CD14-positive monocyte (primary cell): ENCODE data around the gene CTCFL. TPM values are rescaled to one million over a fixed set of nuclear protein-coding genes. Genes with fewer than 3 reads are reported as not detected.

Experiments used
- DNase-seq, 3 donors: peaks; one replicate each; pipeline ENCODE4 v3.0.0-alpha.2; 2011 to 2022
- H2AFZ ChIP-seq: 2 replicates; pipeline ENCODE4 v1.6.0; 2012; ENCODE audit warnings: mild to moderate bottlenecking, low read depth, low read length, inconsistent platforms; ENCODE audit not compliant: insufficient read depth, poor library complexity, severe bottlenecking
- H3K27ac ChIP-seq, 2 donors: 1 replicate in 1 of 2; 2 replicates in 1 of 2; pipeline ENCODE4 v1.5.1; 2012 to 2013; ENCODE audit warnings: low read length in 2 of 2, control low read depth in 1 of 2, inconsistent platforms in 1 of 2, low read depth in 1 of 2, mild to moderate bottlenecking in 1 of 2
- H3K27me3 ChIP-seq, 2 donors: one replicate each; pipeline versions ENCODE4 v1.6.0 to v1.6.1; 2011 to 2013; ENCODE audit warnings: low read length in 2 of 2; ENCODE audit not compliant: control insufficient read depth in 2 of 2, insufficient read depth in 2 of 2
- H3K36me3 ChIP-seq, 2 donors: replicated peaks in 1 of 2; 1 replicate in 1 of 2; 2 replicates in 1 of 2; pipeline versions ENCODE4 v1.5.1 to v1.6.1; 2012 to 2013; ENCODE audit warnings: low read length in 2 of 2, control low read depth in 1 of 2, inconsistent platforms in 1 of 2, mild to moderate bottlenecking in 1 of 2; ENCODE audit not compliant: insufficient read depth in 2 of 2, control insufficient read depth in 1 of 2
- H3K4me1 ChIP-seq, 2 donors: 1 replicate in 1 of 2; 2 replicates in 1 of 2; pipeline versions ENCODE4 v1.5.1 to v1.6.1; 2012 to 2013; ENCODE audit warnings: low read length in 2 of 2, control low read depth in 1 of 2, inconsistent platforms in 1 of 2, mild to moderate bottlenecking in 1 of 2, moderate library complexity in 1 of 2; ENCODE audit not compliant: insufficient read depth in 2 of 2, control insufficient read depth in 1 of 2
- H3K4me2 ChIP-seq: replicated peaks from 2 replicates; pipeline ENCODE3; 2012; ENCODE audit warnings: low read length, moderate library complexity, mild to moderate bottlenecking; ENCODE audit not compliant: poor library complexity, severe bottlenecking; ENCODE audit errors: extremely low read depth
- H3K4me3 ChIP-seq, 3 experiments: fragments of 200-600 bp in 1 of 3; sonication (generic) in 1 of 3; replicated peaks in 1 of 3; 1 replicate in 2 of 3; 2 replicates in 1 of 3; pipeline ENCODE4 v1.5.1; 2011 to 2013; ENCODE audit warnings: low read length in 3 of 3, mild to moderate bottlenecking in 3 of 3, control low read depth in 2 of 3, low read depth in 2 of 3, inconsistent platforms in 1 of 3, moderate library complexity in 1 of 3
- H3K79me2 ChIP-seq: 2 replicates; pipeline ENCODE4 v1.6.0; 2012; ENCODE audit warnings: mild to moderate bottlenecking, control low read depth, inconsistent platforms, low read length, moderate library complexity; ENCODE audit not compliant: insufficient read depth
- H3K9ac ChIP-seq: 2 replicates; pipeline ENCODE4 v1.6.0; 2017; ENCODE audit warnings: low read length, mild to moderate bottlenecking; ENCODE audit not compliant: insufficient read depth, poor library complexity, severe bottlenecking
- H3K9me3 ChIP-seq, 2 donors: replicated peaks in 1 of 2; 1 replicate in 1 of 2; 2 replicates in 1 of 2; pipeline versions ENCODE4 v1.5.1 to v1.6.1; 2012 to 2013; ENCODE audit warnings: low read length in 2 of 2, control low read depth in 1 of 2; ENCODE audit not compliant: control insufficient read depth in 1 of 2, insufficient read depth in 1 of 2
- H4K20me1 ChIP-seq: 2 replicates; pipeline ENCODE4 v1.6.0; 2012; ENCODE audit warnings: mild to moderate bottlenecking, low read length, control low read depth, moderate library complexity; ENCODE audit not compliant: insufficient read depth
- H3K27ac Mint-ChIP-seq, 7 donors: one replicate each; pipeline ENCODE4 v1.8.0; 2020; ENCODE audit warnings: mild to moderate bottlenecking in 7 of 7, mixed read lengths in 7 of 7, moderate library complexity in 6 of 7, inconsistent platforms in 2 of 7
- H3K27me3 Mint-ChIP-seq, 3 donors: one replicate each; pipeline ENCODE4 v1.8.0; 2021 to 2022; ENCODE audit warnings: low read depth in 3 of 3, mild to moderate bottlenecking in 3 of 3, mixed read lengths in 3 of 3, moderate library complexity in 3 of 3, inconsistent platforms in 1 of 3
- H3K36me3 Mint-ChIP-seq, 2 donors: one replicate each; pipeline ENCODE4 v1.8.0; 2020; ENCODE audit warnings: mixed read lengths in 2 of 2, inconsistent platforms in 1 of 2, mild to moderate bottlenecking in 1 of 2
- H3K4me1 Mint-ChIP-seq: one replicate; pipeline ENCODE4 v1.8.0; 2020; ENCODE audit warnings: mild to moderate bottlenecking, mixed read lengths
- H3K4me3 Mint-ChIP-seq, 2 donors: one replicate each; pipeline ENCODE4 v1.8.0; 2020; ENCODE audit warnings: mild to moderate bottlenecking in 2 of 2, mixed read lengths in 2 of 2, moderate library complexity in 1 of 2
- H3K9me3 Mint-ChIP-seq, 7 donors: one replicate each; pipeline ENCODE4 v1.8.0; 2020 to 2022; ENCODE audit warnings: mixed read lengths in 7 of 7, mild to moderate bottlenecking in 6 of 7, moderate library complexity in 6 of 7, inconsistent platforms in 2 of 7
- CTCF ChIP-seq: fragments of 200-600 bp; IDR thresholded peaks from one replicate; pipeline ENCODE4 v1.8.0; 2022; ENCODE audit warnings: antibody characterized with exemption, mild to moderate bottlenecking
- WGBS: methylation state at CpG from one replicate; pipeline ENCODE4 v1.1.5; 2013; ENCODE audit warnings: missing lambda C conversion rate; ENCODE audit not compliant: insufficient coverage; 5-methylcytosine and 5-hydroxymethylcytosine counted together
- intact Hi-C, 2 donors: fragments of 100-400 bp; cut with micrococcal nuclease; formaldehyde crosslinking; loops; one replicate each; pipeline versions ENCODE4 v1.15.0 to v1.15.1; 2023
- polyA plus RNA-seq, 3 donors: library from polyadenylated mRNA; depleted of rRNA in 1 of 3; unstranded in 2 of 3; stranded (reverse) in 1 of 3; fragments of 300-500 nt in 2 of 3; fragments of >200 nt in 1 of 3; fragmentation: Illumina TruSeq in 2 of 3; gene quantifications; 1 replicate in 2 of 3; 2 replicates in 1 of 3; pipeline ENCODE4 v1.2.3, GENCODE V29; 2012 to 2021

The CTCFL gene
- polyA plus RNA-seq, 3 donors = not detected

- Histone ChIP-seq H3K27ac (no peak overlapping the region), H3K27me3 (peaks cover 0 to 15% of the 10 kb centered on the region in 2 donors), H2AFZ (no peak overlapping the region), H3K4me1 (no peaks in the 10 kb centered on the region), H3K9me3 (no peaks in the 10 kb centered on the region), H3K4me3 (no peak overlapping the region), H3K36me3 (no peaks in the 10 kb centered on the region), H4K20me1 (no peaks in the 10 kb centered on the region), H3K9ac (no peak overlapping the region), H3K79me2 (no peaks in the 10 kb centered on the region), H3K4me2 (no peak overlapping the region)
- peaks cover 4 to 18% (median 11%) of the 10 kb centered on the region in 3 donors for H3K27me3 Mint-ChIP-seq
- no peaks in the 10 kb centered on the region for H3K9me3 Mint-ChIP-seq
- 80% methylated on average over 3 of the region's 5 CpGs for WGBS
- no peaks in the 10 kb centered on the region for H3K4me1 Mint-ChIP-seq
- no peak overlapping the region for H3K27ac Mint-ChIP-seq
- H3K36me3 Mint-ChIP-seq = no peaks in the 10 kb centered on the region
- intact Hi-C loops = no loop called here
- no peak for TF ChIP-seq CTCF
- H3K4me3 Mint-ChIP-seq = no peak overlapping the region
- no peak for DNase-seq
Measured at GRCh38 chr20:57522380-57523140, 2.4 kb downstream of the CTCFL start.

- no peaks in the 10 kb centered on the region for H3K4me1 ChIP-seq
- H3K79me2 ChIP-seq = no peaks in the 10 kb centered on the region
- no peaks in the 10 kb centered on the region for H3K9me3 ChIP-seq
- no peaks in the 10 kb centered on the region for H4K20me1 ChIP-seq
- no peak overlapping the region for H2AFZ ChIP-seq
- peaks cover 2 to 31% of the 10 kb centered on the region in 2 donors for H3K27me3 ChIP-seq
- H3K4me2 ChIP-seq = no peak overlapping the region
- 78% methylated on average over 3 of the region's 5 CpGs for WGBS
- H3K4me1 Mint-ChIP-seq = peaks cover 4% of the 10 kb centered on the region
- H3K27ac Mint-ChIP-seq = no peak overlapping the region
- intact Hi-C loops = no loop called here
- H3K4me3 Mint-ChIP-seq = no peak overlapping the region
- no peak overlapping the region for H3K4me3 ChIP-seq
- no peak for TF ChIP-seq CTCF
- H3K9me3 Mint-ChIP-seq = no peaks in the 10 kb centered on the region
- H3K27me3 Mint-ChIP-seq = peaks cover 15 to 21% (median 19%) of the 10 kb centered on the region in 3 donors
- no peak overlapping the region for H3K9ac ChIP-seq
- DNase-seq = no peak
- H3K36me3 Mint-ChIP-seq = no peaks in the 10 kb centered on the region
- H3K27ac ChIP-seq = no peak overlapping the region
- no peaks in the 10 kb centered on the region for H3K36me3 ChIP-seq
Measured at GRCh38 chr20:57517904-57518303, 7.0 kb downstream of the CTCFL start.
